Neural progenitor cell (in vitro differentiated cells): ENCODE results near the gene ARL13B. TPM values are rescaled to one million over a fixed set of nuclear protein-coding genes. Genes with fewer than 3 reads are reported as not detected.

Experiments used
- DNase-seq: peaks from one replicate; pipeline ENCODE4 v3.0.0-alpha.2; 2016; ENCODE audit warnings: low spot score
- H2AFZ ChIP-seq: fragments of 200-600 bp; sonication (generic); replicated peaks from 2 replicates; pipeline ENCODE4 v1.6.1; 2016; ENCODE audit warnings: antibody characterized with exemption
- H3F3A ChIP-seq: fragments of 200-600 bp; sonication (generic); 2 replicates; pipeline ENCODE4 v1.6.1; 2016; ENCODE audit warnings: antibody characterized with exemption, low read depth
- H3K27ac ChIP-seq: fragments of 200-600 bp; sonication (generic); 2 replicates; pipeline ENCODE4 v1.5.1; 2016; ENCODE audit warnings: mild to moderate bottlenecking
- H3K27me3 ChIP-seq: fragments of 200-600 bp; sonication (generic); 2 replicates; pipeline ENCODE4 v1.6.1; 2016; ENCODE audit warnings: mild to moderate bottlenecking, moderate library complexity
- H3K36me3 ChIP-seq: fragments of 200-600 bp; sonication (generic); 2 replicates; pipeline ENCODE4 v1.5.1; 2016
- H3K4me1 ChIP-seq: fragments of 200-600 bp; sonication (generic); 2 replicates; pipeline ENCODE4 v1.6.1; 2016; ENCODE audit warnings: mixed run types
- H3K4me2 ChIP-seq: fragments of 200-600 bp; sonication (generic); 2 replicates; pipeline ENCODE4 v1.6.1; 2016
- H3K4me3 ChIP-seq: fragments of 200-600 bp; sonication (generic); 2 replicates; pipeline ENCODE4 v1.5.1; 2016
- H3K79me2 ChIP-seq: fragments of 200-600 bp; sonication (generic); 2 replicates; pipeline ENCODE4 v1.6.1; 2016; ENCODE audit warnings: low read depth
- H3K9ac ChIP-seq: fragments of 200-600 bp; sonication (generic); 2 replicates; pipeline ENCODE4 v1.6.1; 2016
- H3K9me3 ChIP-seq: fragments of 200-600 bp; sonication (generic); 2 replicates; pipeline ENCODE4 v1.5.1; 2016; ENCODE audit warnings: low read depth
- H4K20me1 ChIP-seq: fragments of 200-600 bp; sonication (generic); 2 replicates; pipeline ENCODE4 v1.6.1; 2016; ENCODE audit warnings: low read depth
- H3K27ac Mint-ChIP-seq: 3 replicates; pipeline ENCODE4 v1.8.0; 2021; ENCODE audit warnings: mixed read lengths
- H3K27me3 Mint-ChIP-seq: 2 replicates; pipeline ENCODE4 v1.8.0; 2022; ENCODE audit warnings: low read depth, mild to moderate bottlenecking, inconsistent platforms, moderate library complexity, mixed read lengths; ENCODE audit not compliant: insufficient read depth
- H3K36me3 Mint-ChIP-seq: 3 replicates; pipeline ENCODE4 v1.8.0; 2021; ENCODE audit warnings: mixed read lengths
- H3K4me1 Mint-ChIP-seq: 3 replicates; pipeline ENCODE4 v1.8.0; 2021; ENCODE audit warnings: mixed read lengths
- H3K4me3 Mint-ChIP-seq: 3 replicates; pipeline ENCODE4 v1.8.0; 2021; ENCODE audit warnings: mild to moderate bottlenecking, moderate library complexity, mixed read lengths
- H3K9me3 Mint-ChIP-seq: 3 replicates; pipeline ENCODE4 v1.8.0; 2020; ENCODE audit warnings: mixed read lengths
- EZH2 ChIP-seq: fragments of 200-600 bp; sonication (generic); IDR thresholded peaks from 2 replicates; pipeline ENCODE4 v1.6.1; 2017; ENCODE audit warnings: antibody characterized with exemption, mild to moderate bottlenecking, moderate library complexity
- EZH2phosphoT487 ChIP-seq: fragments of 200-600 bp; sonication (generic); IDR thresholded peaks from 2 replicates; pipeline ENCODE4 v1.6.1; 2017; ENCODE audit warnings: antibody characterized with exemption
- total RNA-seq: library from RNA; depleted of rRNA; stranded (reverse); fragments of >200 nt; gene quantifications from 2 replicates; pipeline ENCODE4 v1.2.3, GENCODE V29; 2015; ENCODE audit warnings: low replicate concordance
- TF ChIP-seq, protein P1 (sequence below): fragments of 200-600 bp; sonication (generic); IDR thresholded peaks from 2 replicates; pipeline ENCODE4 v1.5.1; 2017; ENCODE audit warnings: antibody characterized with exemption, mild to moderate bottlenecking

The ARL13B gene
- total RNA-seq, 1 donor from 2014 or later = 13.8 TPM

DNA sequence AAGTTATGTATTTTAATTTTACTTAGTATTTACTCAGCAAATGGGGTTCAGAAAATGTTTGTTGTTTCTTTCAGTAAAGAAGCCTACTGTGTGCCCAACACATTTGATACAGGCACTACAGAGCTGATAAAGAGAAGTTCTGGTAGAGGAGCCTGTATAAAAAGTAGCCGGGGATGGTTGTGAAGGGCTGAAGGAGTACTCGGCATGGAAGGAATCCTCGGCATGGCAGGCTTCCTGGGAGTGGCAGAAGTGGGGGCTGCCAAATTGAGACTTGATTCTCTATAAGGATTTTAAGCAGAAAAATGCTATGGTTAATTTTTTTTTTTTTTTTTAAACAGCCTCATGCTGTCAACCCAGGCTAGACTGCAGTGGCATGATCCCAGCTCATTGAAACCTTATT lies 9.3 kb downstream of the ARL13B start:
- Histone ChIP-seq H3K9ac (no peak overlapping the region), H3K27ac (no peak overlapping the region), H3K4me1 (no peaks in the 10 kb centered on the region), H3K36me3 (no peaks in the 10 kb centered on the region), H3K4me2 (no peak overlapping the region), H4K20me1 (peaks cover 6% of the 10 kb centered on the region), H3K4me3 (no peak overlapping the region), H3F3A (no peaks in the 10 kb centered on the region), H2AFZ (no peak overlapping the region), H3K27me3 (no peaks in the 10 kb centered on the region), H3K9me3 (no peaks in the 10 kb centered on the region), H3K79me2 (peaks cover 87% of the 10 kb centered on the region)
- Mint-ChIP-seq H3K4me3 (no peak overlapping the region), H3K4me1 (no peaks in the 10 kb centered on the region), H3K27ac (no peak overlapping the region), H3K9me3 (no peaks in the 10 kb centered on the region), H3K36me3 (peaks cover 2% of the 10 kb centered on the region), H3K27me3 (no peaks in the 10 kb centered on the region)
- no peak for DNase-seq
- TF ChIP-seq, protein P1, sequence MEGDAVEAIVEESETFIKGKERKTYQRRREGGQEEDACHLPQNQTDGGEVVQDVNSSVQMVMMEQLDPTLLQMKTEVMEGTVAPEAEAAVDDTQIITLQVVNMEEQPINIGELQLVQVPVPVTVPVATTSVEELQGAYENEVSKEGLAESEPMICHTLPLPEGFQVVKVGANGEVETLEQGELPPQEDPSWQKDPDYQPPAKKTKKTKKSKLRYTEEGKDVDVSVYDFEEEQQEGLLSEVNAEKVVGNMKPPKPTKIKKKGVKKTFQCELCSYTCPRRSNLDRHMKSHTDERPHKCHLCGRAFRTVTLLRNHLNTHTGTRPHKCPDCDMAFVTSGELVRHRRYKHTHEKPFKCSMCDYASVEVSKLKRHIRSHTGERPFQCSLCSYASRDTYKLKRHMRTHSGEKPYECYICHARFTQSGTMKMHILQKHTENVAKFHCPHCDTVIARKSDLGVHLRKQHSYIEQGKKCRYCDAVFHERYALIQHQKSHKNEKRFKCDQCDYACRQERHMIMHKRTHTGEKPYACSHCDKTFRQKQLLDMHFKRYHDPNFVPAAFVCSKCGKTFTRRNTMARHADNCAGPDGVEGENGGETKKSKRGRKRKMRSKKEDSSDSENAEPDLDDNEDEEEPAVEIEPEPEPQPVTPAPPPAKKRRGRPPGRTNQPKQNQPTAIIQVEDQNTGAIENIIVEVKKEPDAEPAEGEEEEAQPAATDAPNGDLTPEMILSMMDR = no peak
- TF ChIP-seq EZH2phosphoT487 (no peak), EZH2 (no peak)

DNA sequence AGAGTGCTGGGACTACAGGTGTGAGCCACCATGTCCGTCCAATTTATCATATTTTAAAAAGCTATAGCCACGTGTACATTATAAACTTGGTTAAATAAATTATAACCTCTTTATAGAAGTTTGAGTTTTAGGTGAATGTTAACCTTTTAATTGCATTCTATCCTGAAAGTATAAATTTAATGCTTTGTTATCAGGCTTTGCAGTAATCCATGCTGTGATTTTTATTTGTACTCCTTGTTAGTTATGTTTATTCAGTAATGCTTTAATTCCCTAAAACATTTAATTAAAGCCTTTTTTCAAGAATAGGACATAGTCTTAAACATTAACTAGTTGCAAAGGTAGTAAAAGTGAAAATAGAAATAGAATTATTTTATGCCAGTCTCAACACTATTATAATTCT lies 11.7 kb downstream of the ARL13B start:
- peaks cover 2% of the 10 kb centered on the region for H3K36me3 Mint-ChIP-seq
- H3K36me3 ChIP-seq = no peaks in the 10 kb centered on the region
- no peak overlapping the region for H3K4me3 Mint-ChIP-seq
- H3K27me3 ChIP-seq = no peaks in the 10 kb centered on the region
- no peaks in the 10 kb centered on the region for H3K27me3 Mint-ChIP-seq
- no peaks in the 10 kb centered on the region for H3K4me1 Mint-ChIP-seq
- H3K4me3 ChIP-seq = no peak overlapping the region
- H3K9ac ChIP-seq = peak overlapping the region; percentile 2
- TF ChIP-seq, protein P1 = no peak
- TF ChIP-seq EZH2phosphoT487 = no peak
- TF ChIP-seq EZH2 = no peak
- H4K20me1 ChIP-seq = peaks cover 6% of the 10 kb centered on the region
- H3F3A ChIP-seq = no peaks in the 10 kb centered on the region
- no peak overlapping the region for H3K27ac ChIP-seq
- H3K4me2 ChIP-seq = no peak overlapping the region
- no peaks in the 10 kb centered on the region for H3K9me3 ChIP-seq
- H2AFZ ChIP-seq = no peak overlapping the region
- H3K9me3 Mint-ChIP-seq = no peaks in the 10 kb centered on the region
- peaks cover 78% of the 10 kb centered on the region for H3K79me2 ChIP-seq
- DNase-seq = no peak
- H3K27ac Mint-ChIP-seq = no peak overlapping the region
- H3K4me1 ChIP-seq = no peaks in the 10 kb centered on the region

DNA sequence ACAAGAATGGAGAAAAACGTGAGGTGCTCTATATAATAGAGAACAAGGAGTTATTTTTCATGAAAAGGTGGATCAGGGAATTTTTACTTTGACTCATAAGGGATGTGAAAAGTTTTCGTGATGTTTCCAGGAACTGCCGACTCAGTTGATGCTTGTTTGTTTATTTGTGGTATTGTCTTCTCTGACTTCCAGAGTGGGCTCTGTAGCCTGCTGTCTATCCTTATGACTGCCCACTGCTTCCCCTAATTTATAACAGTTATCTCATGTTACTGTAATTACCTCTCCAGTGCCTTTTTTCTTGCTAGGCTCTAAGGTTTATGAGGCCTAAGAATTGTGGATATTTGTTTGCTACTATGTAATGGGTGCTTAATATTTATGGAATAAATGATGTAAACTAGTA lies 12.3 kb downstream of the ARL13B start:
- H3K4me3 Mint-ChIP-seq = no peak overlapping the region
- peaks cover 6% of the 10 kb centered on the region for H3K36me3 Mint-ChIP-seq

More for the DNA sequence above, 12.3 kb downstream of the ARL13B start:
- H3K4me3 ChIP-seq = no peak overlapping the region
- no peaks in the 10 kb centered on the region for H3K27me3 ChIP-seq
- no peaks in the 10 kb centered on the region for H3K36me3 ChIP-seq
- Mint-ChIP-seq H3K27me3 (no peaks in the 10 kb centered on the region), H3K9me3 (peaks cover 2% of the 10 kb centered on the region), H3K4me1 (no peaks in the 10 kb centered on the region), H3K27ac (no peak overlapping the region)
- H3K4me1 ChIP-seq = no peaks in the 10 kb centered on the region
- no peak overlapping the region for H3K27ac ChIP-seq
- TF ChIP-seq EZH2 (no peak), EZH2phosphoT487 (no peak)
- TF ChIP-seq, protein P1 = no peak
- peak overlapping the region; percentile 2 for H3K9ac ChIP-seq
- H3K9me3 ChIP-seq = no peaks in the 10 kb centered on the region
- H2AFZ ChIP-seq = no peak overlapping the region
- peaks cover 6% of the 10 kb centered on the region for H4K20me1 ChIP-seq
- peaks cover 72% of the 10 kb centered on the region for H3K79me2 ChIP-seq
- DNase-seq = no peak
- H3F3A ChIP-seq = no peaks in the 10 kb centered on the region
- no peak overlapping the region for H3K4me2 ChIP-seq
